Measurements from ENCODE around the gene HAUS2. TPM values are rescaled to one million over a fixed set of nuclear protein-coding genes. Genes with fewer than 3 reads are reported as not detected.
"Not testable (repeated sequence)": the region's sequence is repeated elsewhere in the genome, so short reads cannot be mapped to it uniquely, and the experiment has no call there.

The HAUS2 gene
- total RNA-seq, 2 donors from 2014 or later = 11.7 to 14.9 TPM

- intact Hi-C loops (cut with DNase I) = not testable (repeated sequence)
- ATAC-seq = peak in 1 of 2 donors; percentile 26
Measured at GRCh38 chr15:42556550-42557207, 8.0 kb downstream of the HAUS2 start.

GRCh38 chr15:42558739-42559138, 10.1 kb downstream of the HAUS2 start:
- DNase-seq (no peak), ATAC-seq (no peak)

More at GRCh38 chr15:42556550-42557207, 8.0 kb downstream of the HAUS2 start:
- not testable (repeated sequence) for DNase-seq

GRCh38 chr15:42575188-42576039, 26.8 kb downstream of the HAUS2 start, which contains the start of gene STARD9:
Gene STARD9, plus strand, starts transcription at chr15:42575606. Its CDS starts 110 bp downstream, at chr15:42575716.
- ATAC-seq = peak; percentile 96 to 97
- intact Hi-C loops (cut with DNase I) = loop anchor here in 1 of 2 donors (2.0 kb wide), 1 partner anchor 27 kb away; the partner anchor contains the start of genes HAUS2 and LRRC57
- peak; percentile 99 for DNase-seq

More at GRCh38 chr15:42558739-42559138, 10.1 kb downstream of the HAUS2 start:
- intact Hi-C loops (cut with DNase I) = no loop called here

GRCh38 chr15:42576040-42576594, 27.5 kb downstream of the HAUS2 start:
- DNase-seq (no peak), ATAC-seq (no peak)
- intact Hi-C loops (cut with DNase I) = no loop called here

GRCh38 chr15:42576776-42577175, 28.1 kb downstream of the HAUS2 start:
- DNase-seq = no peak
- ATAC-seq = no peak
- intact Hi-C loops (cut with DNase I) = no loop called here

- DNase-seq (no peak), ATAC-seq (no peak)
- intact Hi-C loops (cut with DNase I) = no loop called here
Measured at GRCh38 chr15:42577514-42578031, 28.9 kb downstream of the HAUS2 start.

GRCh38 chr15:42578984-42579537, 30.4 kb downstream of the HAUS2 start:
- intact Hi-C loops (cut with DNase I) = no loop called here
- no peak for DNase-seq
- ATAC-seq = no peak

- DNase-seq (peak; percentile 92), ATAC-seq (peak; percentile 94 to 96)
- intact Hi-C loops (cut with DNase I) = no loop called here
Measured at GRCh38 chr15:42581272-42581730, 32.7 kb downstream of the HAUS2 start.

GRCh38 chr15:42582569-42583375, 34.1 kb downstream of the HAUS2 start:
- intact Hi-C loops (cut with DNase I) = no loop called here
- DNase-seq = no peak
- ATAC-seq = no peak

GRCh38 chr15:42584031-42584765, 35.6 kb downstream of the HAUS2 start:
- intact Hi-C loops (cut with DNase I) = no loop called here
- DNase-seq (no peak), ATAC-seq (no peak)

- intact Hi-C loops (cut with DNase I) = no loop called here
- DNase-seq = no peak
- ATAC-seq = no peak
Measured at GRCh38 chr15:42590619-42591237, 42.1 kb downstream of the HAUS2 start.

- intact Hi-C loops (cut with DNase I) = no loop called here
- peak in 1 of 2 donors; percentile 60 for ATAC-seq
Measured at GRCh38 chr15:42591238-42591934, 42.7 kb downstream of the HAUS2 start.

GRCh38 chr15:42592716-42593115, 44.1 kb downstream of the HAUS2 start:
- DNase-seq = no peak
- intact Hi-C loops (cut with DNase I) = no loop called here
- no peak for ATAC-seq

More at GRCh38 chr15:42591238-42591934, 42.7 kb downstream of the HAUS2 start:
- no peak for DNase-seq

GRCh38 chr15:42593143-42593542, 44.5 kb downstream of the HAUS2 start:
- intact Hi-C loops (cut with DNase I) = no loop called here
- ATAC-seq = peak; percentile 58 to 83
- peak; percentile 55 for DNase-seq

GRCh38 chr15:42594095-42594494, 45.5 kb downstream of the HAUS2 start:
- ATAC-seq (no peak), DNase-seq (no peak)
- intact Hi-C loops (cut with DNase I) = no loop called here

- DNase-seq = peak; percentile 43
- peak; percentile 48 to 68 for ATAC-seq
- intact Hi-C loops (cut with DNase I) = no loop called here
Measured at GRCh38 chr15:42595626-42596240, 47.1 kb downstream of the HAUS2 start.
